Stimulated activated CD8-positive, alpha-beta memory T cell treated with anti-CD3 and anti-CD28 coated beads, Interleukin-12 subunit alpha, Interleukin-12 subunit beta, amount 100 ng/mL, for 24 hours (primary cell): Measurements from ENCODE around the gene KCNQ5.

ENCODE experiments used
- DNase-seq: peaks from one replicate; pipeline ENCODE4 v3.0.0-alpha.2; 2020; ENCODE audit errors: extremely low read depth

Gene KCNQ5

DNA sequence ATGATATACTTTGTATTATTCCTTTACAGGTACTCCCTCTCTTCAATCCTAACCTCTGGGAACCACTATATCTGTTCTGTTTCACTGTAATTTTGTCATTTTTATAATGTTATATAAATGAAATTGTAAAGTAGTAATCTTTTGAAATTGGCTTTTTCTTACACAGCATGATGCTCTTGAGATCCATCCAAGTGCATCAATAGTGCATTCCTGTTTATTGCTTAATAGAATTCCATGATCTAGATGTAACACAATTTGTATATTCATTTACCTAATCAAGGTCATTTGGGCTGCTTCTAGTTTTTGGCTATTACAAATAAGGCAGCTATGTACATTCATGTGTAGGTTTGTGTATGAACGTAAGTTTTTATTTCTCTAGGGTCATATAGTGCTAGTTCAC is 428.8 kb downstream of the KCNQ5 start:
- DNase-seq, result no peak

DNA sequence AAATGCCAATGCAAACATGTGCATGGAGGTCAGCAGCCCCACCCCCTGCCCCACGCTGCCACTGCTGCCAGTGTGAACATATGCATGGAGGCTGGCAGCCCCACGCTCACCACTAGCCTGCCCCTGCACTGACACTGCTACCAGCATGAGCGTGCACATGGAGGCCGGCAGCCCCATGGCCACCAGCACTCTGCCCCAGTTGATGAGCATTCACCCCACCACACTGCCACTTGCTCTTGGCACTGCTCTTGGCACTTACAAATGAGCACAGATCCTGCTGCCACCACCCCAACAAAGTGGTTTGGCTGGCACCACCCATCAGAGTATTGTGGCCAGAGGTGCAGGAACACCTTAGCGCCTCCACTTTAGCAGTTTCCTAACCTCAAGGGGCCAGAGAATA is 429.3 kb downstream of the KCNQ5 start:
- DNase-seq, result no peak

DNA sequence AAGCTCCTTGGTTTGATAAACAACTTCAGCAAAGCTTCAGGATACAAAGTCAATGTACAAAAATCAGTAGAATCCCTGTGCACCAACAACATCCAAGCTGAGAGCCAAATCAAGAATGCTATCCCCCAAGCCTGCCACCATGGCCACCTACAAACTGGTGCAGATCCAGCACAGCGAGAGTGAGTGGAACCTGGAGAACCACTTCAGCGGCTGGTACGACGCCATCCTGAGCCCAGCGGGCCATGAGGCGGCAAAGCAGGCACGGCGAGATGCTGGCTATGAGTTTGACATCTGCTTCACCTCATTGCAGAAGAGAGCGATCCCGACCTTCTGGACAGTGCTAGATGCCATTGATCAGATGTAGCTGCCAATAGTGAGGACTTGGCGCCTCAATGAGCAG is 433.1 kb downstream of the KCNQ5 start:
- no peak for DNase-seq

DNA sequence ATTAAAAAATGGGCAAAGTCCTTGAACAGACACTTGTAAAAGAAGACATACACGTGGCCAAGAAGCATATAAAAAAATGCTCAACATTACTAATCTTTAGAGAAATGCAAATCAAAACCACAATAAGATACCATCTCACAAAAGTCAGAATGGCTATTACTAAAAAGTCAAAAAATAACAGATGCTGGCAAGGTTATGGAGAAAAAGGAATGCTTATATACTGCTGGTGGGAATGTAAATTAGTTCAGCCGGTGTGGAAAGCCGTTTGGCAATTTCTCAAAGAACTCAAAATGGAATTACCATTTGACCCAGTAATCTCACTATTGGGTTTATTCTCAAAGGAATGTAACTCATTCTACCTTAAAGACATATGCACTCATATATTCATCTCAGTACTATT is 436.9 kb downstream of the KCNQ5 start:
- no peak for DNase-seq

DNA sequence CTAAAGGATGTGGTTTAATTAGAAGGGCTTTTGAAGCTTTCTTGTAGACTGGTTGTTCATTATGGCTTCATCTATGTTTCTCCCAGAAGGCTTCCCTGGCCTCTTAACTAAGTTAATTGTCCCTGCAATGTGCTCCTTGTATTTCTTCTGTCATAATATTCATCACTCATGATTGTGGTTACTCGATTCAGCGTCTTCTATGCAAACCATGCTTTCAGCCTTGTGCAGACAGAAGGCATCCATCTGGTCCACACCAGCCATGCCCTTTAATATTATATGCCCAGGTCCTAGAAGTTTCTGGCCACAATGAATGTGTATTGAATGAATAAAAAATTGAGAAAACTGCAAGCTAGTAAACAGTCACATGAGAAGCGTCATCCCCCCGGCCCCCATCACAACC is 440.3 kb downstream of the KCNQ5 start:
- no peak for DNase-seq

DNA sequence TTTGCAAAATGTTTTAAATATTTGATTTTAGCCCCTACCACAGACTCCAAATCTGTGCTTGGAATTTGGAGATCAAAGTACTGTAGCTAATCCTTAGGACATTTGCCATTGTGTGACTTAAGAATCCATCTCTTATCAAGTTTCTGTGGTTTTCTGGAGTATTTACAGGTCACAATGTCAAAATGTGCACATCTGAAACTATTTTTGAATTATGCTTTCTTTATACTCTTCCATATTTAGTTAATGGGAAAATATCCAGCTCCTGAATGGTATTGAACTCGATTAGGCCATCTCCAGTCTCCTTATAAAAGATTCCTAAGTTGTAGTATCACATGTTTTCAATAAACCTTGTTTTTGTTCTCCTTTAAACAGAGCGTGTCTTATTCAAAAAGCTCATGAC is 441.0 kb downstream of the KCNQ5 start:
- DNase-seq, result no peak

DNA sequence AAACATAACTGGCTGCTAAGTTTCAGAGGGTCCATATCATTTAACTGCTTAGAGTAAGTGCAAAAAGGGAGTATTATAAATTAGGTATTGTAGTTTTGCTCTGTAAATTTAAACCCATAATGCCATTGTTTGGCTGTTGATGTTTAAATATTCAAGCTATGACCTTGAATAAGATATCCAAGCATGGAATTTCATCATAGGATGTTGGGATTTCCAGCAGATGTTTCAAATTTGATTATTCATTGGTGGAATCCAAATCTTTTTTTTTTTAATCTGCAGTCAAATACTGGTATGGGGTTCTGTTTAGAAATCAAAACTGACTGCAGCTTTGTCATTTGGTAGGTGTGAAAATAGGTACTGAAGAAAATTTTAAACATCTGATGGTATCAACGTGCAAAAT is 442.4 kb downstream of the KCNQ5 start:
- no peak for DNase-seq

DNA sequence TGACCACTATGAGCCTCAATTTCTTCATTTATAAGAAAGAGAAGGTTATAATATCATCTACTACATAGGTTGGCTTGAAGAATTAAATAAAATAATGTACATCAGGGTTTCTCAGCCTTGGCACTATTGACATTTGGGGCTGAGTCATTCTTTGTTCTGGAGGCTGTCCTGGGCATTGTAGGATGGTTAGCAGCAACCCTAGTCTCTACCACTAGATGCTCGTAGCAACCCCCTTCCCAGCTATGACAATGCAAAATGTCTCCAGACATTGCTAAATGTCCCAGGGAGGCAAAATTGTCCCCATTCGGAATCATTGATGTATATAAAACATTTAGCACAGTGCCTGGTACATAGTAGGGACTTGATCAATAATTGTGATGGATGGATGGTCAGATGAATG is 451.4 kb downstream of the KCNQ5 start:
- no peak for DNase-seq

DNA sequence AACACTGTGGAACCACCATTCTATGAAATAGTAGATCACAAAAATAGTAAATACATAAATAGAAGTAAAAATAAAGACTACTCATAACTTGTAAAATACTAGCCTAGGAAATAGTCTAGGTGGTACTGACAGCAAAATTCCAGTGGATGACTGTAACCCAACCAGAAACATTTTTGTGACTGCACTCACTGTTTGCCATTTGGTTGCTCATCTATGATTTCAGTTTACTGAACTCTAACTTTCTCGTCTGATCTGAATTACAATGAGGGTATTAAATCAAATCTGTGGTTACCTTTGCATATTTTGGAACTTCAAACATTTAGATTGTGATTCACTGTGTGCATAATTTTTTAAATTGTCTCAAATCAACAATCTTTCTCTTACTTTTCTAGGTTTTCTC is 452.3 kb downstream of the KCNQ5 start:
- DNase-seq, result no peak

DNA sequence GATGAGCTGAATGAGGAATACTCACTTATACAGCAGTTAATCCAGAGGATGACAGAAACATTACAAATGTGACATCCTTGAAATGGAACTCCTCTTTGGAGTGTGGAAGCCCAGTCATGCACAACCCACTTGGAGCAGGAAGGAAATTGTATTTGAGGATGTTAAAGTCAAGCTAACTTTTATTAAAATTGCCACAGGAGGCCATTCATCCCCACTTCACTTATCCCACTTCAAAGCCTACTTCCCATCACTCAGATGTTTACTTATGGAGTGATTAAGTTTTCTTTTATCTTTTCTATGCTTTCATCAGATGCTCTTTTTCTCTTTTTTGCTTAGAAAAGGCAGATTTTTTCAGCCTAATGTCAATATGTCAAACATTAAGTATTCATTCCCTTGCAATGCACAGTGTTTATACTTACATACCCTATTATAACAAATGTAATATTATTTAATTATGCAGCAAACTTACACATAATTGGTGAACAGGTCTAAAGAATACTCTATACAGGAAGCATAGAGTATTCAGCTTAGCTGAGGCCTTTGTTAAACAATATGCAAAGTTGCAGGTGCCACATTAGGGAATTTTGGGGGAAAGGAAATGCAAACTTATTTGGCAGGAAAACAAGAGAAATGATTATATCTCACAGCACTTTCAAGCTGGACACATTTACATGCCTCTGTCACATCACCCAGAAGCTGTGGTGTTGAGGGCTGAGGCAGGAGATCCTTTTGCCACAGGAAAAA is 454.5 kb downstream of the KCNQ5 start:
- DNase-seq, result no peak

DNA sequence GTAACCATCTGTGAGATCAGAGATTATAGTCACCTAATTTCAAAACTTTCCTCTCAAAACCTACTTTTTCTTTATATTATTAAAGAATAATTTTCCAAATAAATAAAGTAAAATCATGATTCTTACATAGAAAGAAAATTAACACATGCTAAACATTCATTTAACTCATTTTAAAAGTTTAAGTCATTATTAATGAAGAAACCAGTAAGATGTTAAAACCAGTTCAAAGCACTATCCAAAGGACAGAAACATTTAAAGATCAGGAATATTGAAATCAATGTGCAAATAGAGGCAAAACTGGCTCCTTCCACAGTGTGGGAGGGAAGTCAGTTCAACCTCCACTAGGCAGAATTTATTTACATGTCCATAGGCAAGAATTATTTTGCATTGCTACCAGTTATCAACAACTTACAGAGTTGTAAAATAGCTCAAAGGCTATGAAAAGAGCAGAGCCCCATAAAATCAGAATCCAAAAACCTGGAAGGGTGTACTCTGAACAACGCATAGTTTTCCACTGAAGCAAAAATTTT is 456.5 kb downstream of the KCNQ5 start:
- DNase-seq, result no peak

DNA sequence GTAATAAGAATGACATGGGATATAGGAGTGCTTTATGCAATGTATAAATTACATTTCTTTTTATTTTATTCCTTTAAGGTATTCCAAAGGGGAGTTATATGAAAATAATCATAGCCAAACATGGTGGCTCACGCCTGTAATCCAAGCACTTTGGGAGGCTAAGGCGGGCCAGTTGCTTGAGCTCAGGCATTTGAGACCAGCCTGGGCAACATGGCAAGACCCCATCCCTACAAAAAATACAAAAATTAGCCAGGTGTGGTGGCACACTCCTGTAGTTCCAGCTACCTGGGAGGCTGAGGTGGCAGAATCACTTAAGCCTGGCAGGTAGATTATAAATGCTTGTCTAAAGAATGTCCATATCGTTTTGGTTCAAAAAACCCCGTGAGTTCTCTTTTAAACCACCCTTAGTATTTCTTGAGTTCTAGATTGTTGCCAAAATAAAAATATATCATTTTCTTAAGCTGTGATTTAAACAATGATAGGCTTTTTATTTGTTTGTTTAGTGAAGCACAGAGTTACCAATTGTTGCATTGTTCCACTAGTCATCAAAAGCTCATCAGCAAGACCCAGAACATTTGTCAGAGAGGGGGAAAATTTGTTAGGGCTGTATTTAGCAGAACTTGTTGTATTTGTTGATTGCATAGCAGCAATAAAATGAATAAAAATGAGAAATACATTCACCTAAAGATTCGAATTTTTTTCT is 457.2 kb downstream of the KCNQ5 start:
- DNase-seq, result no peak

DNA sequence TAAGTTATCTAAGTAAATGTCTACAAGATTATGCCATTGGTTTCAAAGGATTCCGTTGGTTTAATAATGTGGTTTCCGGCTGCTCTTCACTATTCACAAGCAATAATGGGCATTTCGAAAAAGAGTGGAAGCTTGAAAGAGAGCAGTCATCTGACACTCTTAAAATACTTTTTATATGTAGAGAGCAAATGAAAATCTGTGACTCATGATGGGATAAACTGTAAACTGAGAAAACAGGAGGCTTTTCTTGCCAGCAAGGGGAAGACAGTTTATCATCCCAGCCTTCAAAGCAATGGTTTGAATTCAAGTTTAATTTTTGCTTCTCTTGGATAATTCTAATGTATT is 457.7 kb downstream of the KCNQ5 start:
- DNase-seq, result no peak

DNA sequence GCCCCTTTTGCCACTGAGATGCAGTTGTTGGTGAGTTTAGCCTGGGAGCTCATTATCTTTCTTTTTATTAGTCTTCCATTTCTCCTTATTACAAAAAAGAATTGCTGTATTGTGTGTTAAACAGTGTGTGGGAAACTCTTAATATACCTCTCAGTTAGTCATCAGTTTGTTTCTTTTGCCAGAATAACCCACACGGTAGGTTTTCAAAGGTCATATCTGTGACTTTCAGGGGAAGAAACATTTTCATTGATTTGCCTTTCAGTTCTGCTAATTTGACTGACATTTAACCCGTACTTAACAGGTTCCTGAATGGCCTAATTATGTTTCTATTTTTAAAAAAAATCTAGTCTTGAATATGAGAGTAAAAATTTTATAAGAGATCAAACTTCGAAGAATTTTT is 458.1 kb downstream of the KCNQ5 start:
- no peak for DNase-seq

DNA sequence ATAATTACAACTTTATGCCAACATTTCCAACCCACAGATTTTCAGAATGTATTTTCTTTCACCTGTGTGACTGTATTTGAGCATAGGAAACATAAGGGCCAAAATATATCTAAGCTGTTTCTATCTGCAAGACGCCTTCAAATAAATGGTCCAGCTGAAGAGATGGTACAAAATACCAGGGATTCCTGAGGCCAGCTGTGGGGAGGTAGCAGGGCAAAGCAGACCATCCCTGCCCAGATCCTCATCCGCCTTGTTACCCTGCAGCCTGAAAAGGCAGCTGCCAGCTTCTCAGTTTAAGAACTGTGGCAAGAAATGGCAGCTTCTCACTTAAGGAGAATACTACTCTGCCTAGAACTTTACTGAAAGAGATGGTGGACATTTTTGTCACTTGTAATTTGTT is 460.1 kb downstream of the KCNQ5 start:
- DNase-seq, result no peak

DNA sequence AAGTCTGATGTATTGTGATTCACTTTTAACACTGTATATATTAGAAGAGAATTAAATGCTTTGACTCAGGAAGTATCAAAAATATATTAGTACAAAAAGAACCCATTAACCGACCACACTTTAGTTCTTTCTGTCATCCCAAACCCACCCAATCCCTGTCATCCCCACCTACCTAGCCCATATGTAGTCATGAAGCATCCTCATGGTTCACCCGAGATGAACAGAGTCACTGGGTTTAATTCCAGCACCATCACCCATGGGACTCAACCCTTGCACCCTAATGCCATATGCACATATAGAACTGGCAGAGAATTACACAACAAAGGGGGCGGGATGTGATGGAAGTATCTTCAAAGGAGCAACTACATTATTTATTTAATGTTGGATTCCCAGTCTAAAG is 462.0 kb downstream of the KCNQ5 start:
- DNase-seq, result no peak

DNA sequence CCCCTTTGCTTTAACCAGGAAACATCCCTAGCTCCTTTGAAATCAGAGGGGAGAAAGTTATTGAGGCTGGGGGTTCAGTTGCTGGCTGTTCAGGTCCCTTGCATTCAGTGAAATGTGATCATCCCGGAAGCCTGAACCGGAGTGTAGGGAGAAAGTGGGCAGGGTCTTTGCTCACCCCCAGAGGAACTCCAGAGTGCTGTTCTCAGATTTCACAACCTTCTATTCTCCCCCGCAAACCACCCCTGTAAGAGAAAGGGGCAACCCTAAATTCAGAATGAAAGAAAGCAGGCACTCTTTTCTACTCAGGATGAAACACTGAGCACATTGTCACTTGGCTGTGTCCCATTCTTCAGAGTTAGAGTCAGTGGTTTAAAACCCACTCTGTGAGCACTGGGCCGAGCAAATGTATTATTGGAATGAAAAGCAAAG is 463.6 kb downstream of the KCNQ5 start:
- DNase-seq, result no peak

DNA sequence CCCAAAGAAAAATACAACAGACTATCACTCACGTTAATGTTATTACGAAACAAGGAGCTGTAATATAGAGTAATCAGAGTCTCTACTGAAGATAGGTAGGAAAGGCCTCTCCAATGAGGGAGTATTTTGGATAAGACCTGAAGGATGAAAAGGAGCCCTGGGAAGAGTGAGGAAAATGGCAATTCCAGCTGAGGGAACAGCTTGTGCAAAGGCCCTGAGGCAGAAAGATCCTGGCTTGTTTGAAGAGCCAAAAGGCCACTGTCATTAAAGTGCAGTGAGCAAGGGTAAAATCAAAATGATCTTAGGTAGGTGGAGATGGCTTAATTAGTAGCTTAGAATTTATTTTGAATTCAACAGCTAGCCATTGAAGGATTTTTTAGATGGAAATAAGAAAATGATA is 464.9 kb downstream of the KCNQ5 start:
- no peak for DNase-seq

DNA sequence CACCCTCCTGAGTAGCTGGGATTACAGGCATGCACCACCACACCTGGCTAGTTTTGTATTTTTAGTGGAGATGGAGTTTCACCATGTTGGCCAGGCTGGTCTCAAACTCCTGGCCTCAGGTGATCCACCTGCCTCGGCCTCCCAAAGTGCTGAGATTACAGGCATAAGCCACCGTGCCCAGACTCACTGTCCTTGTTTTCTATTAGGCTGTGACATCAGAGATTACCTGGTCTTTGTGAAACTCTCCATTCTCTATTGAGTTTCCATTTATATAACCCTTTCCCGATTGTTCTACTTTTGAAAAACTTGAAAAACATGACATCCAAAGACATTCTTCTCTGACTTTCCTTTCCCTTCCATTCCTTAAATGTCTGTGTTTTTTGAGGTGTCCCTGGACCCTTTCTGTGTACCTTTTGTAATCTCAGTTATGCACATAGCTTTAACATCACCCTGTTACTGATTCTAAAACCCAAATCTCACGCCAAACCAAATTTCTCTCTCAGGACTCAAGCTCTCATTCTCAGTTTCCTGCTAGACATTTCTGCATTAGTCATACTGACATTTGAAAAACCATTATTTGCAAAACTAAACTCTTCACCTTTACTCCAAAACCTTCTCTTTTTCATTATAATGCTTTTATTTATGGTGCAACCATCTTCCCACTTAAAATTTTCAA is 466.4 kb downstream of the KCNQ5 start:
- no peak for DNase-seq

DNA sequence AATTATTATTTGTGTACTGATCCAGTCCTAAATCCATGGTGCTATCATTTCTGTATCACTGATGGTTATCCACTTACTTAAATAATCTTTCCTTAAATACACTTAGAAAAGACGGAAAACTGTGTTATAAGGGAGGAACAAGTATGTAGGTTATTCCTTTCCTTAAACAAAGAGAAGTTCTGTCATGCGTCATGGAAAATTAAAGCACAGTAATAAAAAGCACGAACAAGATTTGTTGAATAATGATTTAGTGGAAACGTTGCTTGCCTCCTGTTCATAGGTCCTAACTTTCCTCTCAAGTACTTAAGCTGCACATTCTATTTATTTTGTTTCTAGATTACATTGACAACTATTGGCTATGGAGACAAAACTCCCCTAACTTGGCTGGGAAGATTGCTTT is 483.1 kb downstream of the KCNQ5 start:
- DNase-seq, result no peak

DNA sequence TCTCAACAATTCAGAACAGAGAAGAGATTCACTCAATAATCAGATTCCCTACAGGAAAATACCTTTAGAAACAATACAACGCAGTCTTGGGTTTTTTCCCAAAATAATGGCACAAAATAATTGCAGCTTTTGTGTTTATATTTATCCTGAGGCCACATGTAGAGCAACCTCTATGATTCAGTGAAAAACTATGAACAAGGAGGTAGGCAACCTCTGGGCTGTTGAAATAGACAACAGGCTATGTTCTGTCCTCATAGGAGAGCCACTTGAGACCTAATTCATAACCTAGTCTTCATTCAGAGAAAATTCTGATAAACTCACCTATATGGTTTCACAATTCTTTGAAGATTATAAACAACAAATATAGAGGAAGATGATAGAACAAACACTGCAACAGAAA is 485.2 kb downstream of the KCNQ5 start:
- DNase-seq, result no peak

DNA sequence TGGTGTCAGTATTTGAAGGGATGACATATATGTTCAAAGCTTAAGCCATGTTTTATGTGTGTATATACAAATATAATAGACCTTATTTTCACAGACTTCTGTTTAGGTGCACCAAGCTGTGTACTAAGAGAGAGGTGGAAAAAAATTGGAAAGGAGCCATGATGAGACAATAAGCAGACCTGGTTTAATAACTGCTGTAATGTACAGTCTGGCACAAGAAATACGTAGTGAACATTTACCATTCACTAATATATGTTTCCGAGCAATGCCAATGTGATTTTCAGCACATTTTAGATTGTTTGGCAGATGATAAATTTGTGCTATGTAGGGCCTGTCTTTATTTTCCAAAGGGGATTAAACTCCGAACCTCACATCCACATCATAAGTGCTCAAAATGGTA is 487.1 kb downstream of the KCNQ5 start:
- DNase-seq, result no peak

DNA sequence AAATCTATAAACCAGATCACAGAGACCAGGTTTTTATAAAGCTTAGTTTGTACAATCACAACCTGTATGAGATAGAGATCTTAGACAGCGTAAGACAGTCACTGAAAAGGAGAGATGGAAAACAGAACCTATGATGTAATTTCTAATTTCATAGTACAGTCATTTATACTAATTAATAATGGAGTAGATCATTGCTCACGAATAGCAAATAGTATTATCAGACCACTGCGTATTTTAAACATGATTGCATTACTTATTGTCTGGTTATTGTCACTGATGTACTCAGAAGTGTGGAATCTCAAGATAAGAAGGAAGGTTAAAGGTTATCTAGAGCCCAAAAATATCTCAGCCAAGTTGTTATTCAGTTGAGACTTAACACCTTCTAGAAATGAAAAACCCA is 487.8 kb downstream of the KCNQ5 start:
- DNase-seq, result no peak
